GM18868 (cell line): Measurements from ENCODE around the gene CACNA1H.

Experiments used
- ATAC-seq: cut with Tn5 transposase; IDR thresholded peaks from one replicate; pipeline ENCODE4 v1.9.1; 2021; ENCODE audit warnings: mild to moderate bottlenecking, moderate library complexity; ENCODE audit not compliant: unreplicated experiment

CACNA1H gene

DNA sequence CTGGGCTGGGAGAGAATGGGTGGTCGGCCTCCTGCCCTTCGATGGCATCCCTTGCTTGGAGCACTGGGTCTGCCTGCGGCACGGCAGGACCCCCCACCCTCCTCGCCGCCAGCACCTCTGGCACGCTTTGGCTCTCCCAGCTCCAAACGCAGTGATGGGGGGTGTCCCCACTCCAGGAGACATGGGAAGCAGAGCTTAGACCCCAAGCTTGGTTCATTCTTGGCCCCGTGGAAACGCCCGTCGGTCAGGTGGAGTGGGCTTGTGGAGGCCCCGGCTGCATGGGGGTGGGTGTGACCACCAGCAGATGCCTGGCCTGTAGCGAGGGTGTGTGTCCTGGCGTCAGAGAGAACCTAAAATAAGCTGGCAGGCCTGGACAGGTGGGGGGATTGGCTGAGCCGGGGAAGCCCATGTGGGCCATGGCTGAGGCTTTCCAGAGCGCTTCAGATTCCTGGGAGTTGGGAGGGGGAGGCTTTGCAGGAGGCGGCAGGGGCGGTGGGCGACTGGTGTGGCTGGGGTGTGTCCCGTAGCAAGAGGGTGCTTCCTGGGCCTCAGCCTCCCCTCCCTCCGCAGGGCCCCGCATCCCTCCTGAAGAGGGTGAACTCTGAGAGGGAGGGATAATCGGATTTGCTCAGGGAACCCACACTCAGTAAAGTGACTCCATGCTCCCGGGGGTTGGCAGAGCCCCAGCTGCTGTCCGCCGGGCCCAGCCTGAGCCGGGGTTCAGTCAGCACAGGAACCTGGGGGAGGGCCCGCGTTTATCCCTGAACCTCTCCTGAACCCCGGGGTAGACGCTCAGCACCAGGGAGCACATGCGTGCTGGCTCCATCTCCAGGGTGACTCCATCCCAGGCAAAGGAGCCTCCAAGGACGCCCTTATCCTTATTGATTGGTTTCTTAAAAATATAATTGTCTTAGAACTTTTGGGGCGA lies 3.4 kb downstream of the CACNA1H start:
- ATAC-seq = no peak

DNA sequence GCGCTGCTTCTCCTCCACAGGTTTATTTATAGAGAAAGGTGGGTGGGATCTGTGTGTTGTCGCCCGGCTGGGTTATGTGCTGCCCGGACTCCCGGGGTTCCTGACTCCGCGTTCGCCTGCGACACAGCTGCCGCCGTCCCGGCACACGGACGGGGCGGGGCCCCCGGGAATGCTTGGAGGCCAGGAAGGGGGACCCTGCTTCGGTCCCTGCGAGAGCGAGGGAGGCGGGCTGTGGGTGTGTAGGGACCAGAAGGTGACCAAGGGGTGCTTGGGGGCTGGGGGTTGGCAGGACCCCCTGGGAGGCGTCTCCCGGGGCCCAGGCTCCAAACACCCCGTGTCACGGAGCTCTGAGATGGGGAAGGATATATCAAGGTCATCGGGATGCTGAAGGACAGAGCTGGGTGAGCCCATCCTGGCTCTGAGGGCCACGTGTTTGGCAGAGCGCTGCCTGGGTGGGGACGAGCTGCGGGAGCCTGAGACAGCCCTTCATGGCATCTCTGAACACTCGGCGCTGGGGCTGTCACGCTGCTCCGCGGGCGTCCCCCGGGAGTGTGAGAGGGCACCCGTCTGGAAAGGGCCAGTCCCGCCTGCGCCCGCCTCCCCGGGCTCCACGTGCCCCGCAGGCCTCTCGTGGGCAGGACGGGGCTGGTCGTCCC lies 4.2 kb downstream of the CACNA1H start:
- ATAC-seq = no peak

DNA sequence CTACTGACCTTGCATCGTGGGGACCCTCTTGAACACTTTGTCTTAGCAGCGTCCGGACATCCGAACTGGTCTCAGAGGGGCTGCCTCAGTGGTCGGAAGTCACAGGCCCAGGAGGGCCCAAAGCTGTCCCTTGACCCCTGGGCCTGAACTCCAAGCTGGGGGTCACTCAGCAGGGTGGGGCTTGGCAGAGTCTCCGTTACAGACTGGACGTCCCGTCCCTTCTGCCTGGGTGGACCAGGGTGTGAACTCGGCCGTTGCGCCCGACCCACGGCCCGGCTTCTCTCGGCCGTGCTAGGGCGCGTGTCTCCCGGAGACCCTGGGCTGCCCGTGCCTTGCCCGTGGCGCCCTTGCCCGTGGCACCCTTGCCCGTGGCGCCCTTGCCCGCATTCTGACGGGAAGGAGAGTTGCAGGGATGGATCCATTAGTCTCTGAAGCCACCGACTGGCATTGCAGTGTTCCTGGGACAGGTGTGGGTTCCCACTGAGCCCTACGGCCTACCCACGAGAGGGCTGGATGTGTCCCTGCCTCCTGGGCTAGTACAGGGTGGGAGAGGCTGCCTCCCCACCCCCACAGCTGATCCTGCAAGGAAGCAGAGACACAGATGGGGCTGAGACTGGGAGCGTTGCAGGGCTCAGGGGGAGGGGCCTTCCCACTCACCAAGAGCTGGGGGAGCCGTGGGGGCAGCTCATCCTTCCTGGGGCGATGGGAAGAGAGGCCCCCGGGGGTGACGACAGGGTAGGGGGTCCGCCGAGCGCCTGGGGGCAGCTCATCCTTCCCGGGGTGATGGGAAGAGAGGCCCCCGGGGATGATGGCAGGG lies 4.9 kb downstream of the CACNA1H start:
- no peak for ATAC-seq

GRCh38 chr16:1158456-1159324 lies 5.8 kb downstream of the CACNA1H start:
- no peak for ATAC-seq

DNA sequence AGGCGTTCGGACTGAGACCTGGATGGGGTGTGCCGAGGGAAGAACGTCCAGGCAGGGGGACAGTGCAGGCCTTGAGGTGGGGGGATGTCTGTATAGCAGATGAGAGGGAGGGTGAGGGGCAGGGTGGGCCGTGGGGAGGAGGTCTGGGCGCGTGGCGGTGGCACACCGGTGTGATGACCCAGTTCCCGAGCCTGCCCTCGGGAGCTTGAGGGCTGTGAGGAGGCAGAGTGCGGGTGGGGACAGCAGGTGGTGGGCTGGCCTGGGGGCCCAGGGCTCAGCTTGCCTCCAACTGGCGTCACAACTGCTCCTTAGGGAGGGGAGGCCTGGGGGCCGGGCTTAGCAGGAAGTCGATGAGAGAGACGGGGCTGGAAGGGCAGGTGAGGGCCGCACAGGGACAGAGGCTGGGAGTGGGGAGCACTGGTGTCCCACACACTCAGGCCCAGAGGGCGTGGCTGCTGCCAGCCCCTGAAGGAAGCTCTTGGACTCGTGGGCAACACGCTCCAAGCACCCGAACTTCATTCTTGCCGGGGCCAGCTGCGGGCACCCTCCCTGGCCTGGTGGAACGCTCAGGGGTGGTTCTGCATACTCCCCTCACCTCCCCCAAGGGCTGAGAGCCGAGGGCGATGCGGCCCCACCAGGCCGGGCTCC lies 6.5 kb downstream of the CACNA1H start:
- ATAC-seq = no peak

DNA sequence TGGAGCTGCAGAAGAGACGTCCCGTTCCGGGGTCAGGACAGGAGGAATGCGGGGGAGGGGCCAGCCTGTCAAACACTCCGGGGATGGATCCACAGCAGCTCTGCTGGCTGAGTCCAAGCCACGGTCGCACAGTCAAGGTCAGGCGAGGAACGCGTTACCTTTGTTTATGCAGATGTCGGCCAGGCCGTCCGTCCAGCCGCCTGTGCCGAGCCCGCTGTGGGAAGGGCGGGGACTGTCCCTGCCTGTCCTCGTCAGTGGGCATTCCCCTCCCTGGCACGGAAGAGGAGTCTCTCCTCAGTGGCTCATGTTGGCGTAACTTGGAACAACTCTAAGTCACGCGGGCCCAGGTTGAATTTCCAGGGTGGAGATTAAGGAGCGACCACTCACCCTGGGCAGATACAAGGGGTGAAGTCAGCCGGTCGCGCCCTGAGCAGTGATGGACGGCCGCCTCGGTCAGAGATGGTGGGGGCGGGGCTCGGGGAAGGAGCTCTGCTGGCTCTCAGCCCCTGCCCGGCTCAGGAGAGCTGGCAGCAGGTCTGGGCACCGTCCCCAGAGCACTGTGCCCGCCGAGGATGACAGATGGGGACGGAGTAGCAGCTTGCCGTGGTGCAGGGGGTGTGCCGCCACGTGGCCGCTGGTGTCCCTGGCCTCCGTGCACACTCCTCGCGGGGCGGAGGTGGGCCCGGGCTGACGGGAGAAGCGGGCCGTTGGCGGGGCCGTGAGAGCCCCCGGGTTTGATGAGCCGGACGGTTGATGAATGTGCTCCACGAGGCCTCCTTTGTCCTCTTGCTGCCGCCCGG lies 7.3 kb downstream of the CACNA1H start:
- no peak for ATAC-seq

GRCh38 chr16:1160773-1161348 lies 8.0 kb downstream of the CACNA1H start:
- no peak for ATAC-seq

DNA sequence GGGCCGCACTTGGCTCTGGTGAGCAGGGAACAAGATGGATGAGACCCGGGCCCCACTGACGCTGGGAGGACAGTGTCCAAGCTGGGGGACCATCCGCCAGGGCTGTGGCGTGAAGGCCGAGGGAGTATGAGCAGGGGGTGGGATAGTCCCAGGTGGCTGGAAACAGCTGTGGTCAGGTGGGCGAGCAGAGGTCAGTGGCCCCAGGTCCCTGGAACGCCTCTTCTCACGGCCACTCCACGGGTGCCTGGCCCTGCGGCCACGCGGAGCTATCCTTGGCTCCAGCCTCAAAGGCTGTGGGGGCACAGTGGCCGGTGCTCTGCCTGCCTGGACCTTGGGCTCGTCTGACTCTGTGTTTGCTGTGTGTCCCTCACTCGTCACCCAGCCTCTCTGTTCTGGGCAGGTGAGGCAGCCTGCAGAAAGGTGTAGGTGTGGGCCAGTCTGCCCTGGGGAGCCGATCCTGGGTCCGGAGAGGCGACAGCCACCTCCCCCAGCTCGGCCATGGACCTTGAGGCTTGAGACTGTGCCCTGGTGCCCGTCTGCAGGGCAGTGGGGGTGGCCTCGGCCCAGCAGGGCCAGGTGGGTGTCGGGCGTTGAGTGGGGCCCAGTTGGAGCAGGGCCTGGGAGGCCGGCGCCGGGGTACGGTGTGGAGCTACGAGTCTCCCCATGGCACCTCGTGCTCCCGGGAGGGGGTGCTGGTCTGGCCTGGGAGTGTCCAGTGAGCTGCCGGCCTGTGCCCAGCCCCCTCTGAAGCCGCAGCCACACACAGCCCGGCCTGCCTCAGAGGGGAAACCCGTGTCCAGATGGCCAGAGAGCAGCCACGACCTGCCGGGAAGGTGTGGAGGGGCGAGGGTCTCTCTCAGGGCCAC lies 10.0 kb downstream of the CACNA1H start:
- ATAC-seq = no peak

- ATAC-seq = no peak
These were observed 10.7 kb downstream of the CACNA1H start for GRCh38 chr16:1163567-1164055.

DNA sequence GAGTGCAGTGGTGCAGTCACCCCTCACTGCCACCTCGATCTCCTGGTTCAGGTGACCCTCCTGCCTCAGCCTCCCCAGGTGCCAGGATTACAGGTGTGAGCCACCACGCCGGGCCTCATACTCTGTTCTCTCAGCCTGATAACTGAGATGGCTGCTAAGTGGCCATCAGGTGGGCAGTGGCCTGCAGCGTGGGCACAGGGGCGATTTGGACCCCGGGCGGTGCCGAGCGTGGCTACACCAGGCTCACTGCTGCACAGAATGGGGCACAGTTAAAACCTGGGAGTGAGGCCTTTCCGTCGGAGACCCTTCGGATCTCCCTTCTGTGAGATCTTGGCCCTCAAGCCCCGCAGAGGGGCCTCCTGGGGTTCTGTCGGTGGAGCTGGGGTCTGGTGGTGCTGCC lies 11.5 kb downstream of the CACNA1H start:
- ATAC-seq = no peak

DNA sequence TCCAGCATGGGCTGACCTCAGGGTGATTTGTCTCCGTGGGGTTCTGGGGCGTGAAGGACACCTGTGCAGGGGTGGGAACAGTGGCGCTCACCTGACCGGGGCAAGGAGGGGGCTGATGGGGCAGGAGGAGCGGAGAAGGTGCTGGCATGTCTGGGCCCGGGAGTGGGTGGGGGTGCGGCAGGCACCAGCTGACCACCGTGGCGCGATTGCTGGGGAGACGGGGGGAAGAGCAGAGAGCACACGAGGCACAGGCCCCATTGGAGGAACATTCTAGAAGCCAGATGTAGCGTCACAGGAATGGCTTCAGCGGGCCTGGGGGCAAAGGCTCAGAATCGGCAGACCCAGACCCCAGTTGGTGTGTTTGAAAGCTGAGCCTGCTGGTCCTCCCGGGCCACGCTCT lies 12.1 kb downstream of the CACNA1H start:
- no peak for ATAC-seq

DNA sequence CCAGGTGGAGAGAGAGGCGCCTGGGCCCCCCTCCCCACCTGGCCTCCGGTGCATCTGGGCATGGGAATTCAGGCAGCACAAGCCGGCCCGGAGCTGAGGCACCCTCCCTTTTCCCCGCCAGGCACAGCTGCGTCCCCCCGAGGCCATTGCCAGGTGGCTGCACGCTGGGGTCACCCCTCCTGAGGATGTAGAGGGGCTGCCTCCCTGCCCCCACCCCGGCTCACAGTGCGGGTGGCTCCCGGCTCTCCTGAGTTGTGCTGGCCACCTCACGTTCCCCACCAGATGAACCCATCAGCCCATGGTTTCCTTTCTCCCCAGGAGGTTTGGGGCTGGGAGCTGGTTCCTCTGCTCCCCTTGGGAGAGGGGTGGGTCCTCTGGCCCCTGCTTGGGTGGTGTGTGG lies 12.6 kb downstream of the CACNA1H start:
- ATAC-seq = no peak

DNA sequence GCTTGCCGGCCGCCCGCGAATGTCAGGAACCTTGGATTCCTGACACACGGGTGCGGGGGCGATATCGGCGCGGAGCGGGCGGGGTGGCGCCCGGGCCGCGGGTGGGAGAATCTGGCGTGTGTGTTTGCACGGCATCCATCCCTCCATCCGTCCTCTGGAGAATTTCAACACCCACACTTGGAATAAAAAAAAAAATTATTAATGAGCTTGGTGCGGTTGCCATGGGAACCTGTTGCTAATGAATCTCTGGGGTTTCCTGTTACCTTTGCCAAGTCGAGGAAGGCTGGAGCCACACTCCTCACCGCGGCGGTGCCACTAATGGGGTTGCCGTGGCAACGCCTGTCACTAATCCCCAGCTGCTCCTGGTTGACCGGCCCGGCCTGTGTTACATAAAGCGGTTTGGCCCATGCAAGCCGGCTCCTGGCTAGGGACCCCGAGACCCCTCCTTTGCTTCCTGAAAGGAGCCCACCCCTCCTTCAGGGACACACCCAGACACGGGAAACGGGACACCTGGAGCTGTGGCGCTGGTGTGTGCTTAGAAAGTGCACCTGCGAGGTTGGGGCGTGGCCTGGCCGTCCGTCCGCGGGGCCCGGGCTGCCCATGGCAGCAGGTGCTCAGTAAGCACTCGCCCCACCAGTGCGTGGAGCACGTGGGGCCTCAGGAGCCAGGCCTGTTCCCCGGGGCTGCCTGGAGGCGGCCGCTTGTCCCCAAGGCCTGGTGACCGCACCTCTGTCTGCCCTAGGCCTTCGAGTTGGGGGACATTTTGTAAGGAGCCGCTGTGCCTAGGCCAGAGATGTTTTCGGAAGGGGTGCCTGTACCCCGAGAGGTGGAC lies 14.6 kb downstream of the CACNA1H start:
- ATAC-seq = no peak

DNA sequence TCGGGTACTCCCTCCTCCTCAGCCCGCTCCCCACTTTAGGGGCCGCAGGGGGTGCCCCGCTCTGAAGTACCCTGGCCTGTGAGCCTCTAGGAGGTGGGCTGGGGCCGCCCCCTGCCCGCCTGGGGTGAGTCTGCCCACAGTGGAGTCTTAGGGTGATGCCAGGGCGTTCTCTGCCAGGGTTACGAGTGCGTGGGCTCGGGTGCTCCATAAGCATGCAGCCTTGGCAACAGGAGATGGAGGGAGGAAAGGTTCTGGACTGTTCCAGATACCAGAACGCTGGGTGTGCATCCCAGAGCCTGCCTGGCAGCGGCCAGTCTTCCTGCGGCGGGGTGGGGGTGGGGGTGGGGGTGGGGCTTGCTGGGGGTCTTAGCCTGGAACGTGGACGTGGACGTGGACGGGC lies 15.9 kb downstream of the CACNA1H start:
- ATAC-seq = no peak

GRCh38 chr16:1169285-1170075 lies 16.6 kb downstream of the CACNA1H start:
- no peak for ATAC-seq

DNA sequence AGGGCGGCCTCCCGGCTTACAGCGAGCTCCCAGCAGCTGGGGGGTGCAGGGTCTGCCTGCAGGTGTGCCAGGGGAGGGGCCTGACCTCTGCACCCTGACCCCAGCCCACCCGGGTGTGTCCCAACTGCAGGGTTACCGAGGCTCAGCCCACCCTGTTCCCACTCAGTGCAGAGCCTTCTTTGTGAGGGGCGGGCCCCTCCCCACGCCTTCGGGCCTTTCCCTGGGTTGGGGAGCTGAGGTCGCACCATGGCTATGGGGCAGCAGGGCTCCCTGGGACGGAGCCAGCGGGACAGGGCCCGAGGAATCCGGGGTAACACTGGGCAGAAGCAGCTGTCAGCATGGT lies 17.1 kb downstream of the CACNA1H start:
- no peak for ATAC-seq
